A549 treated with dexamethasone at 1 μM for 4 hours (cell line): ENCODE data around the gene SH2D3A. TPM values are rescaled to one million over a fixed set of nuclear protein-coding genes. Genes with fewer than 3 reads are reported as not detected.

Experiments
- total RNA-seq: library from RNA; stranded (reverse); fragments of 200-300 nt; extraction: Qiagen RNA extraction; gene quantifications from 5 replicates; pipeline ENCODE4 v1.2.3, GENCODE V29; 2022

SH2D3A gene
- total RNA-seq, result 13.8 to 19.4 TPM (median 18.8 TPM) in 5 replicates

DNA sequence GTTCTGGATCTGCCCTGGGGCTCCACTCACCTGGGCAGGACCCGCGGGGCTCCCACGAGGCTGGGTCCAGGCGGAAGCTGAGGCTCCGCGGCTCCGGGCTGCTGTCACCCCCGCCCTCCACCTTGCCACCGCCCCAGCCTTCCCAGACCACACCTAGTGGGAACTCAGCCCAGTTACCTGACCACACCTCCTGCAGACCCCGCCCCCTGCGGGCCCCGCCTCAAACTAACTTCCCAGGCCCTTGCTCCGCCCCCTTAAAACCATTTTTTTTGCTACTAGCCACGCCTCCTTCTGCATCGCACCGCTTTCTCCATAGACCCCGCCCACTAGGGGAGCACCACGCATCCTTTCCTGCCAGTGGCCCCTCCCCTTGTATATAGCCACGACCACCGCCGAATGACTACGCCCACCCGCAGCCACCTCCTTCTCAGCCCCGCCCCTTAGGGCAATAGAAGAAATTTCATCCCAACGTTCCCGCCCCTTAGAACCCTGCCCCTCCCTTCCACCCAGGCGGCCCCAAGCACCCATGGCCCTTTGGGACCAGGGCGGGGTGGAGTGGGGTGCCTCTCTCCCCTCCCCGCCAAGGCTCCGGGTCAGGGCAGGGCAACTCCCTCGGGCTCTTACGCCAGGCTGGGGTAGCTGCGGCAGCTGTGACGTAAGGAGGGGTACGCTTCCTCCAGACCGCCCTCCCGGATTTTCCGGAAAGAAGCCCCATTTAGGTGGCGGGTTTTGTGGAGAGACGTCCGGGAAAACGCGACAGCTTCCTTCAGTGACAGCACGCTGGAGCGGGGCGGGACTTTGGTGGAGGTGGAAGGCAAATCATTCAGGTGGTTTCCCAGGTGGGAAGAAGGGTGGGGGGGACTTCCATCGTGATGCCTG, at the start of gene SH2D3A:
SH2D3A (minus strand) TSS at position 79 of the 879 bp plus-strand sequence. CDS start 3,687 bp downstream, outside the sequence.

GRCh38 chr19:6772028-6772865, 5.0 kb upstream of the SH2D3A start, which contains the start of gene VAV1:
TSS of gene VAV1 (plus strand) at chr19:6772708. CDS start at chr19:6772808, 100 bp downstream.

GRCh38 chr19:6739390-6739882, 27.8 kb downstream of the SH2D3A start, which contains the start of gene TRIP10:
TSS of gene TRIP10 (plus strand) at chr19:6739680. CDS start at chr19:6739762, 82 bp downstream.

DNA sequence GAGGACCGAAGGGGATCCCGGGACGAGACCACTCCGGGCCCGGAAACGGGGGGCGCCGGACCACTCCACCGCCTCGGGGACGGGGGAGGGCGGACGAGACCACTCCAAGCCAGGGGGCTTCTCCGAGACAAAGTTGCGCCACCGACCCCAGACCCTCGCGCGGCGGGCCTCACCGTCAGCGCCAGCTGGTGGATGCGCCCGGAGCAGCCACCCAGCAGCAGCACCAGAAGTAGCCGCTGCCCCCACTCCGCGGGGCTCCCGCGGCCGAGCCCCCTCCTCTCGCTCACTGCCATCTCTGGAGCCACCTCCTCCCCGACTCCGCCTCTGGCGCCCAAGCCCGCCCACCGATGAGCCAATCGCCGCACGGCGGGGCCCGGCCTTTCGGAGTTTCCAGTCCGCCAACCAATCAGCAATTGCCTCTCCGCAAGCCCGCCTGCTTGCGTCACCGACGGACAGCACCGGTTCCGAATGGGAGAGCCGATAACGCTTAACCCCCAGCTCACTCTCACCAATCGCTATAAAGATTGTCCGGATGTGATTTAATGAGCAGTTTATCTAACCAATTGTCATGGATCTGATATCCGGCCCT, 29.9 kb downstream of the SH2D3A start, which contains the start of gene GPR108:
GPR108 (minus strand) TSS at position 297 of the 589 bp plus-strand sequence; CDS start at position 293, 4 bp downstream.

DNA sequence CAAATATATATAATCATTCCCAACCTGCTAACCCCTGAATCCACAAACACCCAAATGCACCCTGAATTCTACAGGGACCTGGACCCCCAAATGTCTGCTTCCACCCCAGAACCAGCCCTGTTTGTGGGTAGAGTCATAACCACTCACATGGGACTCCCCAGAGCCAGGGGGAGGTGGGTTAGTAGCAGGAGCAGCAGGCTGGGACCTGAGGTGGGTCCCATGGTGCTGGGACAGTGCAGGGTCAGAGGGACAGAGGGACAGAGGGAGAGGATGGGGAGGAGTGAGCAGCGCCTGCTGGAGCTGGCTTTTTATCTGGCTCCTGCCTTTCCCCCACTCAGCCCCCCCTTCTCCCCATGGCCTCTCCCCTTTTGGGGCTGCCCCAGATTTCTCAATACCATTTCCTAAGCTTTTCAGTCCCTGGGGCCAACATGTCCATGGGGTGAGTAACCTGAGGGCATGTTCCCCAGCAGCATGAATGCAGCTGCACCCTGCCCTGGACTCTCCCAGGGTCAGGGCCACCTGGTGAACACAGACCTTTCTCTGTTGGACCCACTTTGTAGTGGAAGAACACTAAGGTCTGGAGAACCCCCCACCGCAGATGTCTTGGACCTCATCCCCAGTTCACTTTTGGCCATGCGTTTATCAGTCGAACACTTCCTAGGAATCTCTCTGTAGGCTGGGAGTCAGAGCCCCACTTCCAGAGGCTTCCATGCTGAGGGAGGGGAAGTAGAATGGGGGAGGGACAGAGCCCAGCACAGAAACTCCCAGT, 46.7 kb downstream of the SH2D3A start, which contains the start of gene C3:
C3 (minus strand) TSS at position 282 of the 769 bp plus-strand sequence; CDS start at position 221, 61 bp downstream.

Other genes with a start within 250 kb of the SH2D3A start
- gene TNFSF9, start 236.4 kb downstream of the SH2D3A start, total RNA-seq, result 2.9 to 4.8 TPM (median 3.2 TPM) in 5 replicates
- gene CD70, start 176.3 kb downstream of the SH2D3A start, total RNA-seq, result 13.4 to 21.8 TPM (median 19.0 TPM) in 5 replicates
- gene TNFSF14, start 97.3 kb downstream of the SH2D3A start, total RNA-seq, result 0.06 to 0.12 TPM (median 0.08 TPM) in 5 replicates
- gene C3, start 46.8 kb downstream of the SH2D3A start, total RNA-seq, result 43.4 to 62.3 TPM (median 59.3 TPM) in 5 replicates
- gene GPR108, start 29.9 kb downstream of the SH2D3A start, total RNA-seq, result 30.8 to 45.5 TPM (median 42.1 TPM) in 5 replicates
- 77.6 to 111 TPM (median 108 TPM) in 5 replicates for gene TRIP10, start 27.8 kb downstream of the SH2D3A start, total RNA-seq
- gene VAV1, start 5.3 kb upstream of the SH2D3A start, total RNA-seq, result 5.1 to 6.8 TPM (median 6.0 TPM) in 5 replicates
- gene ADGRE1, start 120.1 kb upstream of the SH2D3A start, total RNA-seq, result 4.0 to 5.5 TPM (median 4.6 TPM) in 5 replicates